ENCODE results near the gene LGALS7B. TPM values are rescaled to one million over a fixed set of nuclear protein-coding genes. Genes with fewer than 3 reads are reported as not detected.

Gene LGALS7B
- total and polyA plus RNA-seq, 2 of the 4 experiments (the other 2 are of a cell fraction), result not detected

- Histone ChIP-seq H2BK15ac (ENCODE audit: low read depth, low read length) (no peak overlapping the region), H4K20me1 (ENCODE audit: insufficient read depth, low read length) (no peaks in the 10 kb centered on the region), H3K36me3 (ENCODE audit: control insufficient read depth, insufficient read depth, low read length) (no peaks in the 10 kb centered on the region), H4K91ac (ENCODE audit: insufficient read depth, low read depth, low read length) (no peak overlapping the region), H3K18ac (ENCODE audit: low read depth, low read length) (no peak overlapping the region), H2AFZ (replicated peaks; ENCODE audit: low read length, poor library complexity) (no peak overlapping the region), H3K27ac (ENCODE audit: insufficient read depth, low read length) (no peak overlapping the region), H3K9me3 (ENCODE audit: control insufficient read depth, insufficient read depth, low read length) (no peaks in the 10 kb centered on the region), H2AK9ac (replicated peaks; ENCODE audit: low read depth, low read length, poor library complexity) (no peak overlapping the region), H3K4me1 (ENCODE audit: control insufficient read depth, insufficient read depth, low read length) (no peaks in the 10 kb centered on the region), H3K4ac (ENCODE audit: low read depth, low read length) (no peak overlapping the region), H3K4me2 (ENCODE audit: low read depth, low read length) (no peak overlapping the region), H3K23ac (ENCODE audit: low read depth, low read length) (no peak overlapping the region), H3K9me1 (ENCODE audit: insufficient read depth, low read length) (0 out of 2 replicates have a peak, but pooled peaks cover 3% of the 10 kb centered on the region), H3K9ac (ENCODE audit: low read depth, low read length) (no peak overlapping the region), H4K8ac (ENCODE audit: low read depth in 2 of 2, low read length in 2 of 2) (no peak overlapping the region), H2BK20ac (ENCODE audit: low read depth, low read length) (no peak overlapping the region), H4K5ac (ENCODE audit: low read depth, low read length) (no peak overlapping the region), H3K56ac (ENCODE audit: extremely low read depth, insufficient read depth, low read length) (no peak overlapping the region), H3K79me1 (ENCODE audit: low read depth in 1 of 2, low read length in 2 of 2) (no peaks in the 10 kb centered on the region), H2BK120ac (ENCODE audit: low read depth, low read length) (no peak overlapping the region), H3K4me3 (ENCODE audit: insufficient read depth, low read depth, low read length) (no peak overlapping the region), H2AK5ac (ENCODE audit: low read depth, low read length) (no peak overlapping the region), H3K14ac (replicated peaks; ENCODE audit: low read depth, low read length) (no peak overlapping the region), H2BK5ac (ENCODE audit: low read depth, low read length, poor library complexity, severe bottlenecking) (no peak overlapping the region), H3K27me3 (ENCODE audit: control insufficient read depth, insufficient read depth, low read length) (no peaks in the 10 kb centered on the region)
- no TSS peak for BruUV-seq (replicated peaks)
- DNase-seq, result no peak
- in situ Hi-C loops (cut with MboI; ENCODE audit: low sequenced_read_pairs) (no loop called here), dilution Hi-C loops (cut with HindIII; ENCODE audit: low sequenced_read_pairs, unreplicated experiment) (no loop called here), intact Hi-C loops (cut with micrococcal nuclease) (no loop called here)
- POLR2A ChIA-PET (ENCODE audit: unreplicated experiment), result no interaction called here
- WGBS, 2 experiments (ENCODE audit: extremely low coverage in 2 of 2, insufficient read length in 1 of 2), result 90% methylated on average over 3 of the region's 8 CpGs; no CpG with 5 or more reads in 1 of the 2 experiments
- CTCF ChIA-PET, result interaction anchor here (0.7 kb wide), 1 partner anchor 25 kb away, joined by 5 read pairs; no protein-coding TSS in a partner anchor
- no peak for ATAC-seq (ENCODE audit: low read depth)
- TF ChIP-seq USF2 (IDR thresholded peaks at IDR 0.05; ENCODE audit: low read depth, low read length) (no peak), RCOR1 (IDR thresholded peaks at IDR 0.05; ENCODE audit: insufficient replicate concordance, low read length) (no peak), CHD1 (IDR thresholded peaks at IDR 0.05; ENCODE audit: low read depth, low read length) (no peak), MXI1 (IDR thresholded peaks at IDR 0.05; ENCODE audit: borderline replicate concordance, low read depth, low read length) (no peak), FOS (IDR thresholded peaks at IDR 0.05; ENCODE audit: low read depth, low read length) (no peak), MAZ (IDR thresholded peaks at IDR 0.05; ENCODE audit: borderline replicate concordance, low read depth, low read length) (no peak), NFE2L2 (IDR thresholded peaks at IDR 0.05; ENCODE audit: low read depth, low read length) (no peak), MAFK (IDR thresholded peaks at IDR 0.05; ENCODE audit: low read depth, low read length) (no peak), ELK1 (IDR thresholded peaks at IDR 0.05; ENCODE audit: borderline replicate concordance, low read depth, low read length) (no peak), RAD21 (IDR thresholded peaks at IDR 0.05; ENCODE audit: low read length) (no peak), RFX5 (IDR thresholded peaks at IDR 0.05; ENCODE audit: low read depth, low read length) (no peak), BHLHE40 (IDR thresholded peaks at IDR 0.05; ENCODE audit: low read depth, low read length) (no peak)
These were observed 20.7 kb downstream of the LGALS7B start for GRCh38 chr19:38809592-38810252.
